Measurements from ENCODE around the gene RPS6KA5.
"Not testable (repeated sequence)": the region's sequence is repeated elsewhere in the genome, so short reads cannot be mapped to it uniquely, and the experiment has no call there.

RPS6KA5 gene

GRCh38 chr14:91065266-91065665, 4.8 kb upstream of the RPS6KA5 start:
- DNase-seq (ENCODE audit: low read depth in 2 of 2) = no peak

DNA sequence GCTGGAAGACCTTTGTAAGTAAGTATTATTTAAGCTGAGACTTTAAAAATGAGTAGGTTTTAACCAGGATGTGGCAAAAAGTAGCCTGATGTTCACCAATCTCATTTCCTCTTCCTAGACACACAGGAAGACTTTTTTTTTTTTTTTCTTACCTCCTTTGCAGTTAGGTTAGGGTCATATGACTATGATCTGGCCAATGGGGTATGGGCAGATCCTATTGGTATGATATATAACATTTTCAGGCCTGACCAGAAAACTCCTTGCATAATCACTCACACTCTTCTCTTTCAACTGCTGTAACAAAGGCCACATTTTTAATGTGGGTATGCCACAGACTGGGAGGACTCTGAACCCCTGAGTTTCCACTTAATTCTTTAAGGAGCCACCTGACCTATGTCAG, 2.7 kb upstream of the RPS6KA5 start:
- DNase-seq (ENCODE audit: low read depth in 2 of 2) = no peak

GRCh38 chr14:91062600-91062999, 2.2 kb upstream of the RPS6KA5 start:
- no peak for DNase-seq (ENCODE audit: low read depth in 2 of 2)

- no peak for DNase-seq (ENCODE audit: low read depth in 2 of 2)
Observed at GRCh38 chr14:91061056-91061887, 831 bp upstream of the RPS6KA5 start.

DNA sequence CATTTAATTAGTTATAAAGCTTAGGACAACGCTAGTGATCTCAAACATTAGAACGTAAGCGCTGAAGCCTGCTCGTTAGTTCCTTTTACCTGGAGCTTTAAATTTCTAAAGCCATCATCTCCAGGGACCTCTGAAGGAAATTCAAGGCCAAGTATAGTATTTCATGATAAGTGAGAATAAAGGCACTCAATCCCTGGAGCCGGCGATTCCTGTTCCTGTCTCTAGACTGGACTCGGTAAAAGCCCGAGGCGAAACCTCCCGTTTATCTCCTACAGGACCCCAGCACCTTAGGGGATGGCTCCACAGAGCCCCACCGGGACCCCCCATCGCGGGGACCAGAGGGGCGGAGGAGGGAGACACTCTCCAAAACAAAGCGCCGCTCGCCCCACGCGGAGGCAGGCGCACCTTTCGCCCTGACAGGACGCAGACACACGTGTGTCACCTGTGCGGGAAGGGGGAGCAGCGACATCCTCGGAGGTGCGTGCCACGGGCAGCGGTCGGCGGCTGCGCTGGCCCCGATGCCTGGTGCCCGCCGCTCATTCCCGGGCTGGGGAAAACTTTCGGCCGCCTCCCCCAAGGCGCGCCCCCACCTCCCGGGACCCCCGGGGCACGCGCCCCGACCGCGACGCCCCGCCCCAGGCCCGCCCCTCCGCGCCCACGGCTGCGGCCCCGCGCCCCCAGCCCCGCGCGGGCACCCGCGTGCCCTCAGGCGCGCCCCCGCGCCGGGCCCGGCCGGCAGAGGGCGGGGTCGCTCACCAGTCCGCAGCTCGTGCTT, 678 bp downstream of the RPS6KA5 start:
- peak; percentile 17 to 53 for DNase-seq (ENCODE audit: low read depth in 2 of 2)

DNA sequence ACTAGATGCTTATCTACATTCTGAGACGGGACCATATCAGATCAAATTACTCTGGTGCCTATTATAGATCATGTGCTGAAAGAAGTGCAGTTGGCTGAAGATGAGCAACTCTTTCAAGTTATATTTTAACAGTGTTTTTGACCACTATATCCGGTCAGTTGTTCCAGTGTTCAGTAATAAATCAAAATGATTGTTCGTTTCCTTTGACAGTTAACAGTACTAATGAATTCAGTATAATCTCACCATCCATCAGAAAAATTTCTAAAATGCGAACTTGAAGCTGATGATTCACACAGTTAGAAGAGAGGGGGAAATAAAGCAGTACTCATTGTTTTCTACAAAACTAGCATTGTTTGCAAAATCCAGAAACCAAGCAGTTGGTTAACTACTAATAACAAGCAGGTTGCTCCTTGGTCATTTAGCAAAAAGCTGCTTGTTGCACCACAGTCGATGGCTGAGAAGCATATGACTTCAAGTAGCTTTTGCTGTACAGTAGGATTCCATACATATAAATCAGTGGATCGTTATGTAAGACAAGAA, 2.3 kb downstream of the RPS6KA5 start:
- DNase-seq (ENCODE audit: low read depth in 2 of 2) = no peak

- DNase-seq (ENCODE audit: low read depth in 2 of 2) = no peak
Observed at GRCh38 chr14:91056361-91056760, 4.1 kb downstream of the RPS6KA5 start.

DNA sequence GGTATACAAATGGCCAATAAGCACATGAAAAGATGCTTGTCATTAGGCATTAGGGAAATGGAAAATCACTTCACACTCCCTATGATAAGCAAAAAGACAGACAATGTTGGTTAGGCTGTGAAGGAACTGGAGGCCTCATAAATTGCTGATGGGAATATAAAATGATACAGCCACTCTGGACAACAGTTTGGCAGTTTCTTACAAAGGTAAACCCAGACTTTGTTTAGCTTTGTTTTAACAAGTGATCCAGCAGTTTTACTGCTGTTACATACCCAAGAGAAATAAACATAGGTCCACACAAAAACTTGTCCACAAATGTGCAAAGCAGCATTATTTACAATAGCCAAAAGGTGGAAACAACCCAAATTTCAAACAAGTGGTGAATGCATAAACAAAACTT, 5.4 kb downstream of the RPS6KA5 start:
- no peak for DNase-seq (ENCODE audit: low read depth in 2 of 2)

DNA sequence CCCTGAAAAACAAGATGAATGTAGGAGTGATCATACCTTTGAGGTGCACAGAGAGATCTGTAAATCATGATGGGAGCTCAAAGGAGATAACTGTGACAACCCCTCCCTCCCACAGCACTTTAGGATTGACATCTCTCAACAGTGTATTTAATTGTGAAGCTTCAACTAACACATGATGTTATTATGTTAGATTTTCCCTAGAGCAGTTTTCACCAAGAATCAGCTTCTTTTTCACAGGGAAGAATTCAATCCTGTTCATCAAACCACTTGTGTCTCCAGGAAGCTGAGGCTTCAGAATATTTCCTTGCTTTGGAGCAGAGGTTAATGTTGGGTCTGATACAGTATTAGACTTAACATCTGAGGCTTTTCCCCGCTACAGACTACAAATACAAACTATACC, 11.8 kb downstream of the RPS6KA5 start:
- DNase-seq (ENCODE audit: low read depth in 2 of 2) = no peak

- DNase-seq (ENCODE audit: low read depth in 2 of 2) = no peak
Observed at GRCh38 chr14:91048265-91048664, 12.2 kb downstream of the RPS6KA5 start.

- DNase-seq (ENCODE audit: low read depth in 2 of 2) = no peak
Observed at GRCh38 chr14:91047174-91047753, 13.2 kb downstream of the RPS6KA5 start.

- DNase-seq (ENCODE audit: low read depth in 2 of 2) = no peak
Observed at GRCh38 chr14:91046488-91047072, 13.9 kb downstream of the RPS6KA5 start.

GRCh38 chr14:91041450-91041849, 19.0 kb downstream of the RPS6KA5 start:
- DNase-seq (ENCODE audit: low read depth in 2 of 2) = no peak

GRCh38 chr14:91040545-91040944, 19.9 kb downstream of the RPS6KA5 start:
- no peak for DNase-seq (ENCODE audit: low read depth in 2 of 2)

- DNase-seq (ENCODE audit: low read depth in 2 of 2) = no peak
Observed at GRCh38 chr14:91038439-91038838, 22.0 kb downstream of the RPS6KA5 start.

- no peak for DNase-seq (ENCODE audit: low read depth in 2 of 2)
Observed at GRCh38 chr14:91036741-91037469, 23.5 kb downstream of the RPS6KA5 start.

GRCh38 chr14:91035855-91036254, 24.6 kb downstream of the RPS6KA5 start:
- no peak for DNase-seq (ENCODE audit: low read depth in 2 of 2)

DNA sequence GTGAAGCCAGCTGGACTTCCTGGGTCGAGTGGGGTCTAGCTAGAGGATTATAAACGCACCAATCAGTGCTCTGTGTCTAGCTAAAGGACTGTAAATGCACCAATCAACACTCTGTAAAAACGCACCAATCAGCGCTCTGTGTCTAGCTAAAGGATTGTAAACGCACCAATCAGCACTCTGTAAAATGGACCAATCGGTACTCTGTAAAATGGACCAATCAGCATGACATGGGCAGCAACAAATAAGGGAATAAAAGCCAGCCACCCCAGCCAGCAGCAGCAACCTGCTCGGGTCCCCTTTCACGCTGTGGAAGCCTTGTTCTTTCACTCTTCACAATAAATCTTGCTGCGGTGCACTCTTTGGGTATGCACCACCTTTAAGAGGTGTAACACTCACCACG, 26.1 kb downstream of the RPS6KA5 start:
- DNase-seq (ENCODE audit: low read depth in 2 of 2) = not testable (repeated sequence)

GRCh38 chr14:91032248-91032647, 28.2 kb downstream of the RPS6KA5 start:
- no peak for DNase-seq (ENCODE audit: low read depth in 2 of 2)

DNA sequence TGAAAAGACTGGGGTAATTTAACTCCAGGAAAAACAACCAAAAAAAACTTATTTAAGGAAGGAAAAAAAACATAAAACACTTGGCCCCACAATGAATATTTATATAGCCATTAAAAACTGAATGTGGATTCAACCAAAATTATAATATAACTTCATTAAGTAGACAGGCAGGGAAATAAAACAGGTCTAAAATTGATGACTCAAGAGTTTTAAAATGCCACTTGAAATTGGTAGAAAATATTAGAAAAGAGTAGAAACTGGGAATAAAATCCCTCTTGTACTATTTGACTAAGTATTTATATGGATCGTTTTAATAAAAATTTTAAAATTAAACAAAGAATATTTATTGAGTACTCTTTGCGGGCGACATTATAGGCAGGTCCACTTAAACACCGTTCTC, 28.8 kb downstream of the RPS6KA5 start:
- no peak for DNase-seq (ENCODE audit: low read depth in 2 of 2)

GRCh38 chr14:91029456-91030217, 30.8 kb downstream of the RPS6KA5 start:
- no peak for DNase-seq (ENCODE audit: low read depth in 2 of 2)

Measured in stimulated activated CD8-positive, alpha-beta memory T cell treated with anti-CD3 and anti-CD28 coated beads, Interleukin-7, amount 100 ng/mL, for 4 hours (primary cell).